ENCODE measurements around the gene KDM5A.

Gene KDM5A

GRCh38 chr12:268483-268840 lies 120.7 kb downstream of the KDM5A start:
- H3K27ac ChIP-seq: no peak overlapping the region
- H3K4me2 ChIP-seq: no peak overlapping the region
- H3K4me1 ChIP-seq: peaks cover 0 to 7% (median 0%) of the 10 kb centered on the region in 10 experiments; a peak in 4 of 20 replicates
- no peaks in the 10 kb centered on the region for H3K9me3 ChIP-seq (replicated peaks in 1 of 11)
- no peaks in the 10 kb centered on the region for H3K27me3 ChIP-seq
- H3K9ac ChIP-seq: no peak overlapping the region
- H4K20me1 ChIP-seq: no peaks in the 10 kb centered on the region
- H3K36me3 ChIP-seq: no peaks in the 10 kb centered on the region
- TF ChIP-seq Cebpa-rat (IDR thresholded peaks at IDR 0.05): no peak
- H3K4me3 ChIP-seq: no peak overlapping the region

GRCh38 chr12:267581-268482 lies 121.3 kb downstream of the KDM5A start:
- peaks cover 0 to under 1% (median 0%) of the 10 kb centered on the region in 10 experiments; a peak in 1 of 20 replicates for H3K4me1 ChIP-seq
- H3K27ac ChIP-seq: no peak overlapping the region
- H3K27me3 ChIP-seq: no peaks in the 10 kb centered on the region
- H3K4me3 ChIP-seq: no peak overlapping the region
- no peak overlapping the region for H3K9ac ChIP-seq
- no peak for TF ChIP-seq Cebpa-rat (IDR thresholded peaks at IDR 0.05)
- no peaks in the 10 kb centered on the region for H3K9me3 ChIP-seq (replicated peaks in 1 of 11)
- H4K20me1 ChIP-seq: no peaks in the 10 kb centered on the region
- H3K36me3 ChIP-seq: no peaks in the 10 kb centered on the region
- no peak overlapping the region for H3K4me2 ChIP-seq

- Histone ChIP-seq H3K36me3 (no peaks in the 10 kb centered on the region), H3K4me1 (no peaks in the 10 kb centered on the region), H3K27ac (no peak overlapping the region), H3K4me3 (no peak overlapping the region), H4K20me1 (no peaks in the 10 kb centered on the region), H3K9me3 (replicated peaks in 1 of 11) (no peaks in the 10 kb centered on the region), H3K9ac (no peak overlapping the region), H3K4me2 (no peak overlapping the region), H3K27me3 (no peaks in the 10 kb centered on the region)
- TF ChIP-seq Cebpa-rat (IDR thresholded peaks at IDR 0.05): no peak
Observed at GRCh38 chr12:265096-265495, 124.0 kb downstream of the KDM5A start.

- Histone ChIP-seq H3K9me3 (replicated peaks in 1 of 11) (no peaks in the 10 kb centered on the region), H3K4me1 (no peaks in the 10 kb centered on the region), H4K20me1 (no peaks in the 10 kb centered on the region), H3K27me3 (no peaks in the 10 kb centered on the region), H3K4me2 (no peak overlapping the region), H3K4me3 (no peak overlapping the region), H3K36me3 (no peaks in the 10 kb centered on the region), H3K9ac (no peak overlapping the region), H3K27ac (no peak overlapping the region)
- TF ChIP-seq Cebpa-rat (IDR thresholded peaks at IDR 0.05): no peak
Observed at GRCh38 chr12:264269-264668, 124.9 kb downstream of the KDM5A start.

GRCh38 chr12:263574-263973 lies 125.5 kb downstream of the KDM5A start:
- Histone ChIP-seq H3K9me3 (replicated peaks in 1 of 11) (no peaks in the 10 kb centered on the region), H3K4me1 (no peaks in the 10 kb centered on the region), H4K20me1 (no peaks in the 10 kb centered on the region), H3K36me3 (no peaks in the 10 kb centered on the region), H3K9ac (no peak overlapping the region), H3K27me3 (no peaks in the 10 kb centered on the region), H3K4me2 (no peak overlapping the region), H3K4me3 (no peak overlapping the region), H3K27ac (no peak overlapping the region)
- no peak for TF ChIP-seq Cebpa-rat (IDR thresholded peaks at IDR 0.05)

GRCh38 chr12:262817-263216 lies 126.3 kb downstream of the KDM5A start, which contains the start of gene SLC6A13:
SLC6A13 (minus strand) TSS chr12:262836; CDS start chr12:260052, 2,784 bp downstream.
- Histone ChIP-seq H3K9me3 (replicated peaks in 1 of 11) (no peaks in the 10 kb centered on the region), H3K4me3 (no peak within 1 kb of the TSS), H3K4me2 (no peak within 1 kb of the TSS), H3K4me1 (no peaks in the 10 kb centered on the region), H3K36me3 (no peaks in the 10 kb centered on the region), H3K9ac (no peak within 1 kb of the TSS), H3K27ac (no peak within 1 kb of the TSS), H4K20me1 (no peaks in the 10 kb centered on the region), H3K27me3 (no peaks in the 10 kb centered on the region)
- TF ChIP-seq Cebpa-rat (IDR thresholded peaks at IDR 0.05): no peak

- H3K9ac ChIP-seq: no peak overlapping the region
- no peak for TF ChIP-seq Cebpa-rat (IDR thresholded peaks at IDR 0.05)
- no peaks in the 10 kb centered on the region for H3K36me3 ChIP-seq
Observed at GRCh38 chr12:262113-262512, 127.0 kb downstream of the KDM5A start.

GRCh38 chr12:257521-258321 lies 131.4 kb downstream of the KDM5A start:
- H3K9me3 ChIP-seq (replicated peaks in 1 of 11): no peaks in the 10 kb centered on the region
- no peaks in the 10 kb centered on the region for H4K20me1 ChIP-seq
- no peaks in the 10 kb centered on the region for H3K36me3 ChIP-seq
- no peak for TF ChIP-seq Cebpa-rat (IDR thresholded peaks at IDR 0.05)
- no peaks in the 10 kb centered on the region for H3K4me1 ChIP-seq
- no peaks in the 10 kb centered on the region for H3K27me3 ChIP-seq
- H3K9ac ChIP-seq: no peak overlapping the region
- no peak overlapping the region for H3K4me2 ChIP-seq
- no peak overlapping the region for H3K4me3 ChIP-seq
- H3K27ac ChIP-seq: no peak overlapping the region

More at GRCh38 chr12:262113-262512, 127.0 kb downstream of the KDM5A start:
- H3K4me3 ChIP-seq: no peak overlapping the region
- no peaks in the 10 kb centered on the region for H3K27me3 ChIP-seq
- no peaks in the 10 kb centered on the region for H4K20me1 ChIP-seq
- H3K4me1 ChIP-seq: no peaks in the 10 kb centered on the region
- no peak overlapping the region for H3K4me2 ChIP-seq
- no peak overlapping the region for H3K27ac ChIP-seq
- H3K9me3 ChIP-seq (replicated peaks in 1 of 11): no peaks in the 10 kb centered on the region

- no peak for TF ChIP-seq Cebpa-rat (IDR thresholded peaks at IDR 0.05)
- H4K20me1 ChIP-seq: no peaks in the 10 kb centered on the region
- no peaks in the 10 kb centered on the region for H3K36me3 ChIP-seq
- H3K9ac ChIP-seq: no peak overlapping the region
- peaks cover 0 to under 1% (median 0%) of the 10 kb centered on the region in 10 experiments; a peak in 3 of 20 replicates for H3K4me1 ChIP-seq
- H3K9me3 ChIP-seq (replicated peaks in 1 of 11): no peaks in the 10 kb centered on the region
- H3K4me2 ChIP-seq: no peak overlapping the region
- H3K27me3 ChIP-seq: no peaks in the 10 kb centered on the region
- no peak overlapping the region for H3K4me3 ChIP-seq
- no peak overlapping the region for H3K27ac ChIP-seq
Observed at GRCh38 chr12:256958-257357, 132.2 kb downstream of the KDM5A start.

Data from BLaER1 treated with 17β-estradiol and CSF1 and Interleukin-3, amounts not matched to agents 10 nM and 100 nM (cell line).